A204.1 (cell line): Measurements from ENCODE around the gene DDX42.
"Not testable (repeated sequence)": the region's sequence is repeated elsewhere in the genome, so short reads cannot be mapped to it uniquely, and the experiment has no call there.

ENCODE experiments used
- FAIRE-seq: peaks from 2 replicates; lab custom pipeline; 2012; peaks lifted over from hg19 to GRCh38; lab: Jason Lieb, UNC

The DDX42 gene

GRCh38 chr17:63840591-63841349 lies 66.8 kb downstream of the DDX42 start:
- no peak for FAIRE-seq

GRCh38 chr17:63841350-63842172 lies 67.6 kb downstream of the DDX42 start:
- no peak for FAIRE-seq

GRCh38 chr17:63842173-63842539 lies 68.2 kb downstream of the DDX42 start:
- no peak for FAIRE-seq

GRCh38 chr17:63842540-63843386 lies 68.8 kb downstream of the DDX42 start, which contains the start of gene SMARCD2:
SMARCD2 (minus strand) TSS chr17:63842685; CDS start chr17:63842674, 11 bp downstream.
- peak; percentile 82 for FAIRE-seq

- FAIRE-seq = not testable (repeated sequence)
Observed at GRCh38 chr17:63843387-63843888, 69.5 kb downstream of the DDX42 start.

- FAIRE-seq = no peak
Observed at GRCh38 chr17:63843910-63844677, 70.1 kb downstream of the DDX42 start.

GRCh38 chr17:63845509-63845908 lies 71.5 kb downstream of the DDX42 start:
- FAIRE-seq = no peak

GRCh38 chr17:63847525-63848249 lies 73.7 kb downstream of the DDX42 start:
- no peak for FAIRE-seq

GRCh38 chr17:63848834-63849689 lies 75.1 kb downstream of the DDX42 start:
- FAIRE-seq = no peak

GRCh38 chr17:63850401-63850800 lies 76.4 kb downstream of the DDX42 start:
- no peak for FAIRE-seq

- FAIRE-seq = no peak
Observed at GRCh38 chr17:63853260-63853659, 79.3 kb downstream of the DDX42 start.

GRCh38 chr17:63854709-63855108 lies 80.7 kb downstream of the DDX42 start:
- no peak for FAIRE-seq

GRCh38 chr17:63855185-63855584 lies 81.2 kb downstream of the DDX42 start:
- no peak for FAIRE-seq

GRCh38 chr17:63856425-63856824 lies 82.5 kb downstream of the DDX42 start:
- FAIRE-seq = not testable (repeated sequence)

- no peak for FAIRE-seq
Observed at GRCh38 chr17:63859257-63859656, 85.3 kb downstream of the DDX42 start.

- FAIRE-seq = not testable (repeated sequence)
Observed at GRCh38 chr17:63866625-63867024, 92.7 kb downstream of the DDX42 start.
